ENCODE measurements around the gene MED28. TPM values are rescaled to one million over a fixed set of nuclear protein-coding genes. Genes with fewer than 3 reads are reported as not detected.
A peak's percentile ranks its signal among the peaks of the same experiment; 100 is the strongest.
"Not testable (repeated sequence)": the region's sequence is repeated elsewhere in the genome, so short reads cannot be mapped to it uniquely, and the experiment has no call there.

MED28 gene
- 37.7 TPM for polyA plus RNA-seq

- H3K4me1 Mint-ChIP-seq: peaks cover 21 to 27% (median 26%) of the 10 kb centered on the region in 3 donors
- peak within 1 kb of the TSS; percentile 92 to 99 (median 98) for H3K27ac Mint-ChIP-seq
- H3K36me3 Mint-ChIP-seq: peaks cover 2% of the 10 kb centered on the region
- H3K27me3 Mint-ChIP-seq: no peaks in the 10 kb centered on the region
- H3K9me3 Mint-ChIP-seq: no peaks in the 10 kb centered on the region
- peak within 1 kb of the TSS; percentile 93 to 100 (median 96) for H3K4me3 Mint-ChIP-seq
Observed at GRCh38 chr4:17614416-17615299, at the start of gene MED28. TSS of gene MED28 (plus strand) at chr4:17614641. CDS start at chr4:17614655, 14 bp downstream.

DNA sequence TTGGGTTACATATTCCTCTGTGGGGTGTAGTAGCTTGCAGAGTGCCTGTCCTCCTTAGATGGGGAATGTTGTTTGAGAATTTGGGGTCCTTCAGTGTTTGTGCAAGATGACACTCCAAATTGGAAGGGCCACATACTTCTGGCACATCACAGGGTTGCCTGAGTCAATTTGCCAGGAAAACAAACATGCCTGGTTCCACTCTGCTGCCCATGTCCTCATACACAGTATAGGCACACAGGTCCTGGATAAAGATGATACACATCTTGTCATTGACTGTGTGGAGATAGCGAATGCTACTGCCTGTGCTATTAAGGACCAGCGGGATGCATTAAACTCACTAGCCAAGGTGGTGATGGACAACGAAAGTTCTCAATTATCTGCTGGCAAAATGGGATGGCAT lies 48.6 kb upstream of the MED28 start:
- H3K27ac Mint-ChIP-seq: no peak overlapping the region

DNA sequence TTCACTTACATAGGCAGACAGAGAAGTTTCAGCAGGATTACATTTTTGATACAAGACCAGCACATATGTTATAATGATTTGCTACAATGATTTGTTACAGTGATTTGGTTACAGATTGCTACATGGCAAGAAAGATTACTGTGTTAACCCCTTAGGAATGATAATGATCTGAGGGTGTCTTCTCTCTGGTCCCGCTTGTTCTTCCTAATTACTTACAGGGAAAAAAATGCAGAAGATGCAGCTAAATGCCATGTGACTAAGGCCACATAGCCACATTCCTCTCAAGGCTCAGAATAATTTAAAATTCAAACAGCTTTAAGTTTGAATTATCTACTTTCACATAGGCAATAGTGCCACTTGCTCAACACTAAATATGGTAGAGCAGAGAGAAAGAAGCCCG lies 47.2 kb upstream of the MED28 start:
- Mint-ChIP-seq H3K36me3 (no peaks in the 10 kb centered on the region), H3K4me1 (no peaks in the 10 kb centered on the region), H3K27me3 (peaks cover 6% of the 10 kb centered on the region), H3K27ac (no peak overlapping the region), H3K9me3 (no peaks in the 10 kb centered on the region), H3K4me3 (no peak overlapping the region)

More for the DNA sequence above, 48.6 kb upstream of the MED28 start:
- H3K9me3 Mint-ChIP-seq: no peaks in the 10 kb centered on the region
- no peak overlapping the region for H3K4me3 Mint-ChIP-seq
- peaks cover 6% of the 10 kb centered on the region for H3K27me3 Mint-ChIP-seq
- H3K4me1 Mint-ChIP-seq: no peaks in the 10 kb centered on the region
- H3K36me3 Mint-ChIP-seq: no peaks in the 10 kb centered on the region

GRCh38 chr4:17574206-17574605 lies 40.2 kb upstream of the MED28 start:
- peak overlapping the region in 2 of 4 donors; percentile 65 to 67 for H3K4me3 Mint-ChIP-seq
- no peak overlapping the region for H3K27ac Mint-ChIP-seq
- peaks cover 10 to 18% (median 16%) of the 10 kb centered on the region in 3 donors for H3K4me1 Mint-ChIP-seq
- no peaks in the 10 kb centered on the region for H3K9me3 Mint-ChIP-seq
- H3K36me3 Mint-ChIP-seq: no peaks in the 10 kb centered on the region
- peaks cover 2% of the 10 kb centered on the region for H3K27me3 Mint-ChIP-seq

- Mint-ChIP-seq H3K27ac (peak overlapping the region in 1 of 3 donors; percentile 31), H3K4me1 (peaks cover 13 to 19% (median 16%) of the 10 kb centered on the region in 3 donors)
- H3K9me3 Mint-ChIP-seq, H3K27me3 Mint-ChIP-seq, H3K4me3 Mint-ChIP-seq, H3K36me3 Mint-ChIP-seq: not testable (repeated sequence)
Observed at GRCh38 chr4:17575177-17575576, 39.3 kb upstream of the MED28 start.

GRCh38 chr4:17576932-17577664 lies 37.3 kb upstream of the MED28 start, which contains the start of gene LAP3:
TSS of gene LAP3 (plus strand) at chr4:17577198. CDS start at chr4:17577466, 268 bp downstream.
- Mint-ChIP-seq H3K36me3 (no peaks in the 10 kb centered on the region), H3K9me3 (no peaks in the 10 kb centered on the region), H3K4me1 (peaks cover 13 to 20% (median 17%) of the 10 kb centered on the region in 3 donors), H3K4me3 (peak within 1 kb of the TSS; percentile 87 to 97 (median 92)), H3K27ac (peak within 1 kb of the TSS; percentile 92 to 97 (median 93)), H3K27me3 (no peaks in the 10 kb centered on the region)

DNA sequence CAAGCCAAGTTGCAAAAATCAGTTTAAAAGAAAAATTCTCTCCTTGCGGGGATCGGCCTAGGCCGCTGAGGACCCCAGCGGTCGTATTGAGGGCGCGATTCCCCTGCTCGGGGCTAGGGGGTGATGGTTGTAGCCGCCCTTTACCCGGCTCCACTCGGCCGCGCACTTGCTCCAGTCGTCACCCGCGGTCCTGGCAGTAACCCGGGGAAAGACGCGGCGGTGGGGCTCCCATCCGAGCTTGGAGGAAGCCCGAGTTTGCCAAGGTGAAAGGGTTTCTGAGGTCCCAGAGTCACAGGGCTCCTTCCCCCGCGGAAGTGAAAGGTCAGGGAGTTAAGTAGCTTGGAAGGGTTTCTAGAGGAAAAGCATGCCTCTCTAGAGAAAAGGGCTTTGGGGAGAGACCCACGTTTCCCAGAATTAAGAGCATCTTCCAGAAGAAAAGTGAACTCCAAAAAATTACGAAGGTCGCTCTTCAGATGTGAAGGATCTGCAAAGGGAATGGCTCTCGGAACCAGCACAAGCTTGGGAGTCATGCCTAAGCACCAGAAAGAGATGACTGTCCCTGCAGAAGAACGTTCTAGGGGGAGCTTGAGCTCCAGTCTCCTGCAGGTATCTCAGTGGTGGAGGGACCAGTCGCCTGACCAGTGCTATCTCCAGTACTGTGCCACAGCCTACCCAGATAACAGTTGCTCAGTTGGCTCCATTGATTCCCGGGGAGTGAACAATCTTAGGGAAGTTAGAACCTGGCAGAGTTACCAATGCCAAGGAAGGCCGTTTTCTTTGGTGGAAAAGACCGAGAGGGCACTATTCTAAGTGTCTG lies 36.6 kb upstream of the MED28 start:
- H3K9me3 Mint-ChIP-seq: no peaks in the 10 kb centered on the region
- peak overlapping the region; percentile 92 to 97 (median 93) for H3K27ac Mint-ChIP-seq
- H3K4me1 Mint-ChIP-seq: peaks cover 13 to 20% (median 17%) of the 10 kb centered on the region in 3 donors
- H3K36me3 Mint-ChIP-seq: no peaks in the 10 kb centered on the region
- H3K27me3 Mint-ChIP-seq: no peaks in the 10 kb centered on the region
- peak overlapping the region; percentile 87 to 97 (median 92) for H3K4me3 Mint-ChIP-seq

GRCh38 chr4:17578482-17578891 lies 36.0 kb upstream of the MED28 start:
- H3K36me3 Mint-ChIP-seq: no peaks in the 10 kb centered on the region
- H3K4me1 Mint-ChIP-seq: peaks cover 13 to 20% (median 17%) of the 10 kb centered on the region in 3 donors
- H3K27ac Mint-ChIP-seq: peak overlapping the region; percentile 92 to 97 (median 93)
- no peaks in the 10 kb centered on the region for H3K27me3 Mint-ChIP-seq
- no peaks in the 10 kb centered on the region for H3K9me3 Mint-ChIP-seq
- H3K4me3 Mint-ChIP-seq: peak overlapping the region; percentile 87 to 97 (median 92)

- Mint-ChIP-seq H3K4me3 (peak overlapping the region in 1 of 4 donors; percentile 87), H3K36me3 (peaks cover 5% of the 10 kb centered on the region), H3K4me1 (peaks cover 13 to 19% (median 14%) of the 10 kb centered on the region in 3 donors), H3K27ac (peak overlapping the region in 1 of 3 donors; percentile 35), H3K27me3 (no peaks in the 10 kb centered on the region), H3K9me3 (no peaks in the 10 kb centered on the region)
Observed at GRCh38 chr4:17580969-17581368, 33.5 kb upstream of the MED28 start.

DNA sequence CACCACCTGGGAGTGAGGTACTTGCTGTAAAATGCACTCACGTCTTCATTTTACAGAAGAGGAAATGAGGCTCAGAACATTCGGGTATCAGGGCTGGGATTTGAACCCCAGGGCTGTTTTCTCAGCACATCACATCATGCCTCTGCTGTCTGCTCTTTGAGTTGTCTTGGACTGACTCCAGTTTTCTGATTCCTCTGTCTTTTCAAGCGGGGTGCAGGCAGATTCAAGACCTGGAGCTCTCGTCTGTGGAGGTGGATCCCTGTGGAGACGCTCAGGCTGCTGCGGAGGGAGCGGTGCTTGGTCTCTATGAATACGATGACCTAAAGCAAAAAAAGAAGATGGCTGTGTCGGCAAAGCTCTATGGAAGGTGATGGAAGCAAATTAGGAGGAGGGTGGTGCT lies 31.2 kb upstream of the MED28 start:
- Mint-ChIP-seq H3K27ac (peak overlapping the region in 1 of 3 donors; percentile 46), H3K27me3 (no peaks in the 10 kb centered on the region), H3K4me1 (peaks cover 10 to 11% (median 10%) of the 10 kb centered on the region in 3 donors), H3K36me3 (peaks cover 5% of the 10 kb centered on the region), H3K4me3 (no peak overlapping the region), H3K9me3 (no peaks in the 10 kb centered on the region)

DNA sequence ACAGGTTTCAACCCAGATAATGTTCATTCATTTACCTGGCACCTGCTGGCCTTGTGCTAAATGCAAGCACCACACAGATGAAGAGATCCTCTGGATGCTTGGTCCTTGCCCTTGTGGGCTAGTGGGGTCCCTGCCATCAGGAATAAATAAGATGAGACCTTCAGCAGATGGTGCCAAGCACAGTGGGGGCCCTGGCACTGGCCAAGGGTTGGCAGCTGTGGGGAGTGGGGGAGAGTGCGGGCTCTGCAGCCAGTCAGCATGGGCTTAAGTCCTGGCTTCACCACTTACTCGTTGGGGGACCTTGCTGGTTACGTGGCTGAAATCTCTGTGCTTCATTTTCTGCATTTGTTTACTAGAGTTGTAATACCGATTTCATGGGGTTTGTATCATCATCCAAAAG lies 30.5 kb upstream of the MED28 start:
- Mint-ChIP-seq H3K4me3 (no peak overlapping the region), H3K36me3 (peaks cover 5% of the 10 kb centered on the region), H3K27ac (no peak overlapping the region)

GRCh38 chr4:17584521-17585213 lies 29.8 kb upstream of the MED28 start:
- no peak overlapping the region for H3K27ac Mint-ChIP-seq

More for the DNA sequence above, 30.5 kb upstream of the MED28 start:
- H3K9me3 Mint-ChIP-seq: no peaks in the 10 kb centered on the region
- no peaks in the 10 kb centered on the region for H3K27me3 Mint-ChIP-seq
- peaks cover 3 to 4% (median 3%) of the 10 kb centered on the region in 3 donors for H3K4me1 Mint-ChIP-seq

GRCh38 chr4:17587094-17587822 lies 27.2 kb upstream of the MED28 start:
- H3K36me3 Mint-ChIP-seq: peaks cover 14% of the 10 kb centered on the region
- no peaks in the 10 kb centered on the region for H3K27me3 Mint-ChIP-seq
- no peak overlapping the region for H3K27ac Mint-ChIP-seq

More at GRCh38 chr4:17584521-17585213, 29.8 kb upstream of the MED28 start:
- H3K36me3 Mint-ChIP-seq: peaks cover 7% of the 10 kb centered on the region
- no peaks in the 10 kb centered on the region for H3K9me3 Mint-ChIP-seq
- peaks cover under 1 to 1% (median 1%) of the 10 kb centered on the region in 3 donors for H3K4me1 Mint-ChIP-seq
- no peaks in the 10 kb centered on the region for H3K27me3 Mint-ChIP-seq
- H3K4me3 Mint-ChIP-seq: no peak overlapping the region

More at GRCh38 chr4:17587094-17587822, 27.2 kb upstream of the MED28 start:
- peaks cover 2 to 6% (median 4%) of the 10 kb centered on the region in 3 donors for H3K4me1 Mint-ChIP-seq
- H3K9me3 Mint-ChIP-seq: no peaks in the 10 kb centered on the region
- no peak overlapping the region for H3K4me3 Mint-ChIP-seq
